Neural cell (in vitro differentiated cells): ENCODE measurements around the gene RAD51B. TPM values are rescaled to one million over a fixed set of nuclear protein-coding genes. Genes with fewer than 3 reads are reported as not detected.

Experiments used
- H2AFZ ChIP-seq: fragments of 200-600, 300-800 bp; sonication (generic), shearing (Covaris generic); 2 replicates; pipeline ENCODE4 v1.6.0; 2014; ENCODE audit warnings: low read depth, mild to moderate bottlenecking, antibody characterized with exemption, low read length, moderate library complexity
- H3F3A ChIP-seq: fragments of 200-600 bp; shearing (Covaris generic); 2 replicates; pipeline ENCODE4 v1.6.1; 2016; ENCODE audit warnings: mild to moderate bottlenecking, moderate library complexity, mixed read lengths, antibody characterized with exemption, low read length; ENCODE audit not compliant: insufficient read depth, poor library complexity, severe bottlenecking
- H3K27ac ChIP-seq: fragments of 200-600, 300-800 bp; sonication (generic), shearing (Covaris generic); 2 replicates; pipeline ENCODE4 v1.5.1; 2014; ENCODE audit warnings: mild to moderate bottlenecking, low read length, moderate library complexity
- H3K27me3 ChIP-seq: fragments of 300-800, 200-600 bp; sonication (generic), shearing (Covaris generic); 2 replicates; pipeline ENCODE4 v1.6.0; 2014; ENCODE audit warnings: mild to moderate bottlenecking, low read depth, low read length, moderate library complexity; ENCODE audit not compliant: insufficient read depth
- H3K36me3 ChIP-seq: fragments of 300-800, 200-600 bp; sonication (generic), shearing (Covaris generic); 2 replicates; pipeline ENCODE4 v1.5.1; 2014; ENCODE audit warnings: mild to moderate bottlenecking, antibody characterized with exemption, low read length, moderate library complexity; ENCODE audit not compliant: insufficient read depth
- H3K4me2 ChIP-seq: fragments of 300-800, 200-600 bp; sonication (generic), shearing (Covaris generic); 2 replicates; pipeline ENCODE4 v1.6.0; 2014; ENCODE audit warnings: mild to moderate bottlenecking, low read length
- H3K4me3 ChIP-seq: fragments of 300-800, 200-600 bp; sonication (generic), shearing (Covaris generic); 2 replicates; pipeline ENCODE4 v1.5.1; 2014; ENCODE audit warnings: mild to moderate bottlenecking, low read length, moderate library complexity
- H3K79me2 ChIP-seq: fragments of 200-600 bp; shearing (Covaris generic); replicated peaks from 2 replicates; pipeline ENCODE4 v1.6.0; 2014; ENCODE audit warnings: mild to moderate bottlenecking, low read length, moderate library complexity; ENCODE audit not compliant: insufficient read depth
- H3K9ac ChIP-seq: fragments of 300-800, 200-600 bp; sonication (generic), shearing (Covaris generic); 2 replicates; pipeline ENCODE4 v1.6.1; 2016; ENCODE audit warnings: mild to moderate bottlenecking, low read length, mixed read lengths
- H3K9me2 ChIP-seq: fragments of 200-600 bp; shearing (Covaris generic); 2 replicates; pipeline ENCODE4 v1.6.1; 2016; ENCODE audit warnings: mild to moderate bottlenecking, low read length, mixed read lengths; ENCODE audit not compliant: insufficient read depth
- H3K9me3 ChIP-seq: fragments of 200-600, 300-800 bp; sonication (generic), shearing (Covaris generic); 2 replicates; pipeline ENCODE4 v1.6.1; 2016; ENCODE audit warnings: mild to moderate bottlenecking, mixed run types, low read length, moderate library complexity, mixed read lengths
- H4K20me1 ChIP-seq: fragments of 200-600 bp; shearing (Covaris generic); 2 replicates; pipeline ENCODE4 v1.6.1; 2016; ENCODE audit warnings: mild to moderate bottlenecking, mixed run types; ENCODE audit not compliant: insufficient read depth
- CTCF ChIP-seq: fragments of 450-650 bp; IDR thresholded peaks from 2 replicates; pipeline ENCODE4 v1.5.1; 2014; ENCODE audit warnings: antibody characterized with exemption, mild to moderate bottlenecking, moderate library complexity; ENCODE audit not compliant: poor library complexity, severe bottlenecking
- EP300 ChIP-seq: fragments of 450-650 bp; conservative IDR thresholded peaks from 2 replicates; pipeline ENCODE4 v1.6.1; 2014; ENCODE audit warnings: antibody characterized with exemption, mild to moderate bottlenecking, moderate library complexity; ENCODE audit not compliant: poor library complexity, severe bottlenecking
- EZH2 ChIP-seq: fragments of 200-600, 300-800 bp; shearing (Covaris generic), sonication (generic); IDR thresholded peaks from 2 replicates; pipeline ENCODE4 v1.6.1; 2014; ENCODE audit warnings: antibody characterized with exemption, low read length, borderline replicate concordance, mild to moderate bottlenecking; ENCODE audit not compliant: insufficient read depth, poor library complexity, severe bottlenecking
- MXI1 ChIP-seq: fragments of 450-650 bp; conservative IDR thresholded peaks from 2 replicates; pipeline ENCODE4 v1.6.1; 2014; ENCODE audit warnings: antibody characterized with exemption, mild to moderate bottlenecking; ENCODE audit not compliant: poor library complexity, severe bottlenecking
- POLR2AphosphoS5 ChIP-seq: IDR thresholded peaks from 2 replicates; pipeline ENCODE4 v1.6.1; 2012
- RAD21 ChIP-seq: fragments of 450-650 bp; conservative IDR thresholded peaks from 2 replicates; pipeline ENCODE4 v1.6.1; 2014; ENCODE audit warnings: antibody characterized with exemption, mild to moderate bottlenecking, moderate library complexity
- REST ChIP-seq: IDR thresholded peaks from 2 replicates; pipeline ENCODE4 v1.6.1; 2012; ENCODE audit warnings: borderline replicate concordance
- SMC3 ChIP-seq: fragments of 450-650 bp; conservative IDR thresholded peaks from 2 replicates; pipeline ENCODE4 v1.6.1; 2014; ENCODE audit warnings: antibody characterized with exemption, mild to moderate bottlenecking, moderate library complexity; ENCODE audit not compliant: poor library complexity
- TAF1 ChIP-seq: IDR thresholded peaks from 2 replicates; pipeline ENCODE4 v1.6.1; 2012; ENCODE audit warnings: low read depth
- polyA plus RNA-seq: library from polyadenylated mRNA; depleted of rRNA; stranded (reverse); fragments of >200 nt; gene quantifications from 2 replicates; pipeline ENCODE4 v1.2.3, GENCODE V29; 2014

The RAD51B gene
- polyA plus RNA-seq, 1 donor from 2014 or later, result 3.1 TPM

GRCh38 chr14:68208218-68208617, 388.6 kb downstream of the RAD51B start:
- Histone ChIP-seq H3K27ac (no peak overlapping the region), H3K9me2 (no peaks in the 10 kb centered on the region), H3K27me3 (no peaks in the 10 kb centered on the region), H4K20me1 (no peaks in the 10 kb centered on the region), H3F3A (no peaks in the 10 kb centered on the region), H3K9ac (no peak overlapping the region), H3K4me2 (no peak overlapping the region), H3K4me3 (no peak overlapping the region), H3K9me3 (peaks cover 3% of the 10 kb centered on the region), H3K36me3 (no peaks in the 10 kb centered on the region), H3K79me2 (no peaks in the 10 kb centered on the region), H2AFZ (no peak overlapping the region)
- TF ChIP-seq EZH2, result no peak
- TF ChIP-seq TAF1, result no peak
- no peak for TF ChIP-seq EP300
- no peak for TF ChIP-seq SMC3
- TF ChIP-seq REST, result no peak
- no peak for TF ChIP-seq RAD21
- no peak for TF ChIP-seq MXI1
- TF ChIP-seq POLR2AphosphoS5, result no peak
- no peak for TF ChIP-seq CTCF

GRCh38 chr14:68208626-68209317, 389.2 kb downstream of the RAD51B start:
- TF ChIP-seq EZH2, result no peak
- TF ChIP-seq TAF1, result no peak
- no peak for TF ChIP-seq RAD21
- no peak for TF ChIP-seq POLR2AphosphoS5
- TF ChIP-seq CTCF, result no peak
- TF ChIP-seq REST, result no peak
- no peak for TF ChIP-seq SMC3
- TF ChIP-seq EP300, result no peak
- TF ChIP-seq MXI1, result no peak
- Histone ChIP-seq H3K27ac (no peak overlapping the region), H3K9me3 (no peaks in the 10 kb centered on the region), H3K4me2 (no peak overlapping the region), H3K79me2 (no peaks in the 10 kb centered on the region), H3K36me3 (no peaks in the 10 kb centered on the region), H2AFZ (no peak overlapping the region), H3F3A (no peaks in the 10 kb centered on the region), H3K9me2 (no peaks in the 10 kb centered on the region), H3K27me3 (no peaks in the 10 kb centered on the region), H4K20me1 (no peaks in the 10 kb centered on the region), H3K4me3 (no peak overlapping the region), H3K9ac (no peak overlapping the region)
